Measurements from ENCODE around the gene CAMTA1. TPM values are rescaled to one million over a fixed set of nuclear protein-coding genes. Genes with fewer than 3 reads are reported as not detected.

Gene CAMTA1
- total RNA-seq, 1 experiment from 2014 or later, result 60.0 TPM

GRCh38 chr1:7676274-7676945 is 891.2 kb downstream of the CAMTA1 start:
- no peak overlapping the region for H3K27ac Mint-ChIP-seq (ENCODE audit: unreplicated experiment)
- ChIA-PET POLR2A (interaction anchor here (1.2 kb wide), 1 partner anchor 28 kb away, joined by 3 read pairs; no protein-coding TSS in a partner anchor), CTCF (interaction anchor here (0.7 to 1.0 kb wide), 2 partner anchors 12 to 76 kb away, joined by 3 read pairs; no protein-coding TSS in a partner anchor)
- H3K36me3 ChIP-seq (ENCODE audit: control insufficient read depth, insufficient read depth, low read length), result no peaks in the 10 kb centered on the region
- no peaks in the 10 kb centered on the region for H3K4me1 Mint-ChIP-seq (ENCODE audit: low read depth, unreplicated experiment)
- H3K9me3 Mint-ChIP-seq (ENCODE audit: unreplicated experiment), result no peaks in the 10 kb centered on the region
- TF ChIP-seq, protein P1, sequence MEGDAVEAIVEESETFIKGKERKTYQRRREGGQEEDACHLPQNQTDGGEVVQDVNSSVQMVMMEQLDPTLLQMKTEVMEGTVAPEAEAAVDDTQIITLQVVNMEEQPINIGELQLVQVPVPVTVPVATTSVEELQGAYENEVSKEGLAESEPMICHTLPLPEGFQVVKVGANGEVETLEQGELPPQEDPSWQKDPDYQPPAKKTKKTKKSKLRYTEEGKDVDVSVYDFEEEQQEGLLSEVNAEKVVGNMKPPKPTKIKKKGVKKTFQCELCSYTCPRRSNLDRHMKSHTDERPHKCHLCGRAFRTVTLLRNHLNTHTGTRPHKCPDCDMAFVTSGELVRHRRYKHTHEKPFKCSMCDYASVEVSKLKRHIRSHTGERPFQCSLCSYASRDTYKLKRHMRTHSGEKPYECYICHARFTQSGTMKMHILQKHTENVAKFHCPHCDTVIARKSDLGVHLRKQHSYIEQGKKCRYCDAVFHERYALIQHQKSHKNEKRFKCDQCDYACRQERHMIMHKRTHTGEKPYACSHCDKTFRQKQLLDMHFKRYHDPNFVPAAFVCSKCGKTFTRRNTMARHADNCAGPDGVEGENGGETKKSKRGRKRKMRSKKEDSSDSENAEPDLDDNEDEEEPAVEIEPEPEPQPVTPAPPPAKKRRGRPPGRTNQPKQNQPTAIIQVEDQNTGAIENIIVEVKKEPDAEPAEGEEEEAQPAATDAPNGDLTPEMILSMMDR (IDR thresholded peaks at IDR 0.05; ENCODE audit: insufficient read depth in 1 of 2, low read depth in 1 of 2, low read length in 1 of 2, severe bottlenecking in 1 of 2, unreplicated experiment in 1 of 2), result no peak
- no peak for DNase-seq
- H3K27me3 ChIP-seq (replicated peaks; ENCODE audit: control insufficient read depth, insufficient read depth, low read length), result no peaks in the 10 kb centered on the region; the same call in 1 of the 2 replicates
- H3K4me3 ChIP-seq (ENCODE audit: low read depth, low read length), result no peak overlapping the region
- no TSS peak for BruUV-seq (replicated peaks)
- peaks cover 10% of the 10 kb centered on the region for H3K27me3 Mint-ChIP-seq (ENCODE audit: insufficient read depth, unreplicated experiment)
- H3K4me3 Mint-ChIP-seq (ENCODE audit: unreplicated experiment), result no peak overlapping the region
- intact Hi-C loops (cut with micrococcal nuclease; ENCODE audit: unreplicated experiment), result no loop called here
- H3K36me3 Mint-ChIP-seq (ENCODE audit: insufficient read depth, unreplicated experiment), result no peaks in the 10 kb centered on the region
- H3K9me3 ChIP-seq, result no peaks in the 10 kb centered on the region
- H3K4me1 ChIP-seq, result no peaks in the 10 kb centered on the region

GRCh38 chr1:7677111-7677510 is 891.9 kb downstream of the CAMTA1 start:
- peaks cover 10% of the 10 kb centered on the region for H3K27me3 Mint-ChIP-seq (ENCODE audit: insufficient read depth, unreplicated experiment)

DNA sequence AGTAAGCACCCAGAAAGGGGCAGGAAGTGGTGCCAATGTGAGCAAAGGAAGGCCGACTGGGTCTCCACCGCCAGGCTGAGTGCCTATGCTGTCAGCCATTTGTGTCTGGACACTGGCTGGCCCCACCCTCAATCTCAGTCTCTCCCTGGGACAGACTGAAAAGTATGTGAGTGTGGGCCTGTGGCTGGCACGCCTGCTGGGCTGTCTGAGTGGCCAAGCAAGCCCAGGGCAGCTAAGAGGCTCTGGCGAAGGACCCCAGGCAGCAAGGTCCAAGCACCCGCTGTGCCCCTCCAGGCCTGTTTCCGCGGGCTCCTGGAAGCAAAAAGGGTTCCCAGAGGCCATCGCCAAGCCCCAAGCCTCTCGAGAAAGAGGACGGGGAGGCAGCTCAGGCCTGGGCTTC is 892.6 kb downstream of the CAMTA1 start:
- H3K27me3 ChIP-seq (replicated peaks; ENCODE audit: control insufficient read depth, insufficient read depth, low read length), result no peaks in the 10 kb centered on the region; the same call in 1 of the 2 replicates
- DNase-seq, result no peak
- POLR2A ChIA-PET, result no interaction called here

More at GRCh38 chr1:7677111-7677510, 891.9 kb downstream of the CAMTA1 start:
- Histone ChIP-seq H3K9me3 (no peaks in the 10 kb centered on the region), H3K4me1 (no peaks in the 10 kb centered on the region), H3K36me3 (ENCODE audit: control insufficient read depth, insufficient read depth, low read length) (no peaks in the 10 kb centered on the region), H3K4me3 (ENCODE audit: low read depth, low read length) (no peak overlapping the region), H3K27me3 (replicated peaks; ENCODE audit: control insufficient read depth, insufficient read depth, low read length) (no peaks in the 10 kb centered on the region; the same call in 1 of the 2 replicates)
- intact Hi-C loops (cut with micrococcal nuclease; ENCODE audit: unreplicated experiment), result no loop called here
- Mint-ChIP-seq H3K9me3 (ENCODE audit: unreplicated experiment) (no peaks in the 10 kb centered on the region), H3K27ac (ENCODE audit: unreplicated experiment) (no peak overlapping the region), H3K4me1 (ENCODE audit: low read depth, unreplicated experiment) (no peaks in the 10 kb centered on the region), H3K36me3 (ENCODE audit: insufficient read depth, unreplicated experiment) (no peaks in the 10 kb centered on the region), H3K4me3 (ENCODE audit: unreplicated experiment) (no peak overlapping the region)
- ChIA-PET CTCF (no interaction called here), POLR2A (interaction anchor here (0.6 kb wide), 1 partner anchor 107 kb away, joined by 4 read pairs; the partner anchor contains the start of gene PER3)
- no TSS peak for BruUV-seq (replicated peaks)
- no peak for DNase-seq
- TF ChIP-seq, protein P1 (IDR thresholded peaks at IDR 0.05; ENCODE audit: insufficient read depth in 1 of 2, low read depth in 1 of 2, low read length in 1 of 2, severe bottlenecking in 1 of 2, unreplicated experiment in 1 of 2), result no peak

More for the DNA sequence above, 892.6 kb downstream of the CAMTA1 start:
- BruUV-seq (replicated peaks), result no TSS peak
- Mint-ChIP-seq H3K4me3 (ENCODE audit: unreplicated experiment) (no peak overlapping the region), H3K36me3 (ENCODE audit: insufficient read depth, unreplicated experiment) (no peaks in the 10 kb centered on the region), H3K27me3 (ENCODE audit: insufficient read depth, unreplicated experiment) (peaks cover 10% of the 10 kb centered on the region), H3K9me3 (ENCODE audit: unreplicated experiment) (no peaks in the 10 kb centered on the region), H3K27ac (ENCODE audit: unreplicated experiment) (no peak overlapping the region), H3K4me1 (ENCODE audit: low read depth, unreplicated experiment) (no peaks in the 10 kb centered on the region)
- Histone ChIP-seq H3K4me3 (ENCODE audit: low read depth, low read length) (no peak overlapping the region), H3K9me3 (no peaks in the 10 kb centered on the region), H3K4me1 (no peaks in the 10 kb centered on the region), H3K36me3 (ENCODE audit: control insufficient read depth, insufficient read depth, low read length) (no peaks in the 10 kb centered on the region)
- CTCF ChIA-PET, result interaction anchor here (1.3 kb wide), 1 partner anchor 78 kb away, joined by 3 read pairs; no protein-coding TSS in a partner anchor
- intact Hi-C loops (cut with micrococcal nuclease; ENCODE audit: unreplicated experiment), result no loop called here
- TF ChIP-seq, protein P1 (IDR thresholded peaks at IDR 0.05; ENCODE audit: insufficient read depth in 1 of 2, low read depth in 1 of 2, low read length in 1 of 2, severe bottlenecking in 1 of 2, unreplicated experiment in 1 of 2), result no peak
